HepG2 (cell line): Measurements from ENCODE around the gene ILRUN. TPM values are rescaled to one million over a fixed set of nuclear protein-coding genes. Genes with fewer than 3 reads are reported as not detected.

ENCODE experiments used
- ATAC-seq: fragments of 200-7000 bp; cut with Tn5 transposase; 3 replicates; pipeline ENCODE4 v1.9.1; 2020; ENCODE audit warnings: mild to moderate bottlenecking, moderate library complexity
- BruUV-seq: library from RNA; stranded (reverse); fragments of 400-500 nt; replicated peaks from 2 replicates; lab custom pipeline; 2021; lab: Mats Ljungman, UMichigan
- CTCF ChIA-PET: fragments of 300-600 bp; formaldehyde crosslinking; extraction: SDS; loops from one replicate; lab custom pipeline; 2021; ENCODE audit warnings: low total read pairs, inconsistent platforms, low intra/inter-chr PET ratio; lab: Yijun Ruan, JAX
- POLR2A ChIA-PET: fragments of 350-600 bp; sonication (Branson Sonifier 250); formaldehyde crosslinking; loops from one replicate; lab custom pipeline; 2020; ENCODE audit warnings: antibody characterized with exemption, inconsistent platforms; lab: Yijun Ruan, JAX
- DNase-seq: peaks from one replicate; pipeline ENCODE4 v3.0.0-alpha.2; 2015; ENCODE audit warnings: low spot score
- FAIRE-seq: peaks from 3 replicates; lab custom pipeline; 2011; peaks lifted over from hg19 to GRCh38; lab: Jason Lieb, UNC
- H2AFZ ChIP-seq: one replicate; pipeline ENCODE4 v1.6.1; 2011; ENCODE audit warnings: low read length, inconsistent platforms
- H3K27ac ChIP-seq: fragments of 300-600 bp; 3 replicates; pipeline ENCODE4 v1.8.0; 2011; ENCODE audit warnings: mixed run types, mild to moderate bottlenecking, mixed read lengths, low read length, inconsistent platforms; ENCODE audit not compliant: insufficient read depth; ENCODE audit errors: extremely low read length
- H3K27me3 ChIP-seq, 2 experiments: fragments of 200-600 bp in 1 of 2; 2 replicates in 1 of 2; 3 replicates in 1 of 2; pipeline versions ENCODE4 v1.6.0 to v1.8.0; 2011; ENCODE audit warnings: low read length in 2 of 2, mild to moderate bottlenecking in 2 of 2, moderate library complexity in 2 of 2, inconsistent platforms in 1 of 2; ENCODE audit not compliant: insufficient read depth in 2 of 2, control insufficient read depth in 1 of 2
- H3K36me3 ChIP-seq, 2 experiments: fragments of 200-600 bp in 1 of 2; replicated peaks in 1 of 2; 2 replicates in 1 of 2; 3 replicates in 1 of 2; pipeline versions ENCODE4 v1.5.1 to v1.8.0; 2011; ENCODE audit warnings: low read length in 2 of 2, inconsistent platforms in 1 of 2; ENCODE audit not compliant: insufficient read depth in 2 of 2, control insufficient read depth in 1 of 2
- H3K4me1 ChIP-seq: 2 replicates; pipeline ENCODE4 v1.5.1; 2012; ENCODE audit warnings: low read length, inconsistent platforms; ENCODE audit not compliant: insufficient read depth
- H3K4me2 ChIP-seq: 2 replicates; pipeline ENCODE4 v1.6.0; 2011; ENCODE audit warnings: low read depth, low read length, inconsistent platforms
- H3K4me3 ChIP-seq, 3 experiments: fragments of 200-600 bp in 1 of 3; sonication (generic), shearing (Covaris generic) in 1 of 3; replicated peaks in 1 of 3; 2 replicates each; pipeline ENCODE4 v1.5.1; 2011 to 2016; ENCODE audit warnings: low read length in 3 of 3, inconsistent platforms in 2 of 3, low read depth in 2 of 3, mild to moderate bottlenecking in 2 of 3, control low read depth in 1 of 3, mixed read lengths in 1 of 3; ENCODE audit not compliant: insufficient read depth in 1 of 3
- H3K79me2 ChIP-seq: one replicate; pipeline ENCODE4 v1.6.1; 2011; ENCODE audit warnings: low read length, inconsistent platforms; ENCODE audit not compliant: insufficient read depth
- H3K9ac ChIP-seq: 2 replicates; pipeline ENCODE4 v1.6.0; 2011; ENCODE audit warnings: mild to moderate bottlenecking, low read depth, low read length, inconsistent platforms; ENCODE audit not compliant: insufficient read depth
- H3K9me3 ChIP-seq: 2 replicates; pipeline ENCODE4 v1.5.1; 2012; ENCODE audit warnings: mild to moderate bottlenecking, low read length
- H4K20me1 ChIP-seq: 2 replicates; pipeline ENCODE4 v1.6.0; 2011; ENCODE audit warnings: inconsistent platforms, mild to moderate bottlenecking, low read length, moderate library complexity; ENCODE audit not compliant: insufficient read depth
- ATF1 ChIP-seq: IDR thresholded peaks from 2 replicates; pipeline ENCODE4 v1.6.1; 2016; ENCODE audit warnings: mild to moderate bottlenecking, control low read depth
- ATRX ChIP-seq: sonication (generic); formaldehyde crosslinking; IDR thresholded peaks from 2 replicates; pipeline ENCODE4 v1.4.0; 2020; ENCODE audit warnings: missing genetic modification reagents, borderline replicate concordance
- E2F1 ChIP-seq: sonication (generic); formaldehyde crosslinking; IDR thresholded peaks from 2 replicates; pipeline ENCODE4 v1.5.0; 2020; ENCODE audit warnings: missing genetic modification reagents
- EEA1 ChIP-seq: sonication (generic); formaldehyde crosslinking; IDR thresholded peaks from 2 replicates; pipeline ENCODE4 v1.5.1; 2020; ENCODE audit warnings: mild to moderate bottlenecking, missing genetic modification reagents, borderline replicate concordance
- FOXO1 ChIP-seq: sonication (generic); formaldehyde crosslinking; IDR thresholded peaks from 2 replicates; pipeline ENCODE4 v1.4.0; 2020; ENCODE audit warnings: missing genetic modification reagents
- MAF1 ChIP-seq: sonication (generic); formaldehyde crosslinking; IDR thresholded peaks from 2 replicates; pipeline ENCODE4 v1.5.0; 2020; ENCODE audit warnings: missing genetic modification reagents, borderline replicate concordance
- NFIC ChIP-seq: IDR thresholded peaks from 2 replicates; pipeline ENCODE4 v1.6.1; 2012; ENCODE audit warnings: mild to moderate bottlenecking, low read length, inconsistent platforms
- SCMH1 ChIP-seq: sonication (generic); formaldehyde crosslinking; IDR thresholded peaks from 2 replicates; pipeline ENCODE4 v1.9.0; 2021; ENCODE audit warnings: missing genetic modification reagents, mild to moderate bottlenecking, borderline replicate concordance
- XRCC5 ChIP-seq: fragments of 200-400 bp; formaldehyde crosslinking; optimal IDR thresholded peaks from 2 replicates; pipeline ENCODE3; 2017; ENCODE audit warnings: mild to moderate bottlenecking, low read length
- ZBTB4 ChIP-seq: sonication (generic); formaldehyde crosslinking; IDR thresholded peaks from 2 replicates; pipeline ENCODE4 v1.4.0; 2020; ENCODE audit warnings: missing genetic modification reagents, mild to moderate bottlenecking, borderline replicate concordance
- ZNF547 ChIP-seq: sonication (generic); formaldehyde crosslinking; IDR thresholded peaks from 2 replicates; pipeline ENCODE4 v1.5.1; 2020; ENCODE audit warnings: mild to moderate bottlenecking, missing genetic modification reagents
- ZNF720 ChIP-seq: sonication (generic); formaldehyde crosslinking; IDR thresholded peaks from 2 replicates; pipeline ENCODE4 v1.4.0; 2020; ENCODE audit warnings: missing genetic modification reagents
- ZSCAN20 ChIP-seq: sonication (generic); formaldehyde crosslinking; IDR thresholded peaks from 2 replicates; pipeline ENCODE4 v1.4.0; 2020; ENCODE audit warnings: missing genetic modification reagents, mild to moderate bottlenecking, borderline replicate concordance
- WGBS: methylation state at CpG from one replicate; pipeline ENCODE4 v1.1.6; 2017; ENCODE audit warnings: low lambda C conversion rate; 5-methylcytosine and 5-hydroxymethylcytosine counted together
- in situ Hi-C: cut with HindIII; loops from 2 replicates; pipeline ENCODE4 v1.10.0; 2017; ENCODE audit warnings: low pct_unique_long_range_greater_than_20kb; ENCODE audit not compliant: extremely low pct_ligation_motif_present
- intact Hi-C: fragments of 100-400 bp; cut with micrococcal nuclease; formaldehyde crosslinking; loops from one replicate; pipeline ENCODE4 v1.10.0; 2022; ENCODE audit not compliant: unreplicated experiment
- polyA plus RNA-seq, 8 experiments: library from polyadenylated mRNA; depleted of rRNA in 3 of 8; stranded (reverse) in 7 of 8; unstranded in 1 of 8; fragments of >200 nt; fragmentation: Illumina TruSeq in 4 of 8; extraction: Trizol in 4 of 8; gene quantifications; 2 replicates each; pipeline versions ENCODE4 v1.2.1 to v1.2.3, GENCODE V29; 2011 to 2016; ENCODE audit warnings: low read depth in 4 of 8, missing spikeins in 1 of 8, mixed read lengths in 1 of 8; ENCODE audit not compliant: insufficient read depth in 1 of 8
- total RNA-seq, 5 experiments: library from RNA; depleted of rRNA; stranded (reverse); fragments of >200 nt; fragmentation: Illumina TruSeq; extraction: Trizol; gene quantifications; 2 replicates each; pipeline ENCODE4 v1.2.3, GENCODE V29; 2016; ENCODE audit warnings: low read depth in 1 of 5

ILRUN gene
- total and polyA plus RNA-seq, 2 of the 13 experiments (the other 11 are each of a cell fraction or from before 2014, with no cell fraction given) = 45.5 to 66.6 TPM

GRCh38 chr6:34652263-34652662 is 44.3 kb downstream of the ILRUN start:
- no peak overlapping the region for H3K27ac ChIP-seq
- WGBS = 100% methylated on average over 1 of the region's 1 CpG
- peak; percentile 4 for FAIRE-seq
- peaks cover 8 to 51% of the 10 kb centered on the region in 2 experiments for H3K36me3 ChIP-seq
- no peaks in the 10 kb centered on the region for H3K27me3 ChIP-seq
- DNase-seq = no peak
- H3K4me3 ChIP-seq = no peak overlapping the region
- in situ Hi-C loops = no loop called here
- no peaks in the 10 kb centered on the region for H4K20me1 ChIP-seq
- H2AFZ ChIP-seq = no peak overlapping the region
- POLR2A ChIA-PET = no interaction called here
- no peak overlapping the region for H3K4me2 ChIP-seq
- H3K9ac ChIP-seq = no peak overlapping the region
- H3K79me2 ChIP-seq = peaks cover 68% of the 10 kb centered on the region
- no TSS peak for BruUV-seq
- ATAC-seq = no peak
- TF ChIP-seq FOXO1 (CRISPR knock-in tag) (no peak), SCMH1 (CRISPR knock-in tag) (no peak), E2F1 (no peak), ATF1 (no peak), ZSCAN20 (CRISPR knock-in tag) (no peak), ZBTB4 (CRISPR knock-in tag) (no peak), ZNF720 (no peak), EEA1 (CRISPR knock-in tag) (no peak), NFIC (no peak), MAF1 (CRISPR knock-in tag) (no peak), XRCC5 (no peak), ZNF547 (no peak), ATRX (CRISPR knock-in tag) (no peak)
- no peaks in the 10 kb centered on the region for H3K9me3 ChIP-seq
- intact Hi-C loops = no loop called here
- H3K4me1 ChIP-seq = peaks cover 29% of the 10 kb centered on the region
- CTCF ChIA-PET = no interaction called here
